T-cell (primary cell): ENCODE results near the gene PPP1R13L. TPM values are rescaled to one million over a fixed set of nuclear protein-coding genes. Genes with fewer than 3 reads are reported as not detected.

Source experiments
- ATAC-seq, 4 experiments: fragments of 200-7000 bp in 3 of 4; fragments of 150-1000 bp in 1 of 4; cut with Tn5 transposase; replicated peaks in 1 of 4; 1 replicate in 3 of 4; 2 replicates in 1 of 4; pipeline ENCODE4 v1.10.0; 2021; ENCODE audit warnings: moderate library complexity in 3 of 4, mild to moderate bottlenecking in 2 of 4, moderate number of reproducible peaks in 1 of 4
- CTCF ChIA-PET, 2 donors: fragments of 300-600 bp; sonication (Branson Sonifier 250); formaldehyde crosslinking; loops; one replicate each; lab custom pipeline; 2022; ENCODE audit warnings: antibody characterized with exemption in 2 of 2; lab: Charles Lee
- POLR2A ChIA-PET, 2 donors: fragments of 300-600 bp; sonication (Branson Sonifier 250); formaldehyde crosslinking; loops; one replicate each; lab custom pipeline; 2022; ENCODE audit warnings: antibody characterized with exemption in 2 of 2; lab: Charles Lee
- DNase-seq, 35 experiments: peaks; one replicate each; pipeline versions ENCODE4 v3.0.0 to v3.0.0-alpha.2; 2013 to 2023
- H3K27ac ChIP-seq: one replicate; pipeline ENCODE4 v1.5.1; 2013; ENCODE audit warnings: low read length
- H3K27me3 ChIP-seq, 2 experiments: replicated peaks in 1 of 2; 1 replicate in 1 of 2; 2 replicates in 1 of 2; pipeline versions ENCODE4 v1.6.1 to v1.7.0; 2013; ENCODE audit warnings: low read length in 1 of 2, mixed read lengths in 1 of 2; ENCODE audit not compliant: control insufficient read depth in 2 of 2, insufficient read depth in 2 of 2; ENCODE audit errors: extremely low read depth in 1 of 2
- H3K36me3 ChIP-seq, 2 donors: 1 replicate in 1 of 2; 2 replicates in 1 of 2; pipeline versions ENCODE4 v1.6.1 to v1.7.0; 2013; ENCODE audit warnings: low read length in 1 of 2; ENCODE audit not compliant: control insufficient read depth in 2 of 2, insufficient read depth in 1 of 2; ENCODE audit errors: extremely low read depth in 1 of 2
- H3K4me1 ChIP-seq, 2 experiments: 1 replicate in 1 of 2; 2 replicates in 1 of 2; pipeline versions ENCODE4 v1.6.1 to v1.7.0; 2013; ENCODE audit warnings: low read length in 2 of 2, mixed read lengths in 1 of 2; ENCODE audit not compliant: insufficient read depth in 2 of 2, control insufficient read depth in 1 of 2; ENCODE audit errors: extremely low read depth in 1 of 2
- H3K4me3 ChIP-seq, 2 donors: 1 replicate in 1 of 2; 2 replicates in 1 of 2; pipeline versions ENCODE4 v1.5.1 to v1.7.0; 2013; ENCODE audit warnings: mild to moderate bottlenecking in 2 of 2, low read length in 1 of 2, moderate library complexity in 1 of 2; ENCODE audit not compliant: control insufficient read depth in 1 of 2; ENCODE audit errors: extremely low read depth in 1 of 2
- H3K9me3 ChIP-seq: 2 replicates; pipeline ENCODE4 v1.7.0; 2013
- H3K27ac Mint-ChIP-seq, 2 donors: one replicate each; pipeline ENCODE4 v1.8.0; 2020 to 2021; ENCODE audit warnings: mild to moderate bottlenecking in 2 of 2, mixed read lengths in 2 of 2
- H3K27me3 Mint-ChIP-seq, 2 donors: one replicate each; pipeline ENCODE4 v1.8.0; 2021 to 2022; ENCODE audit warnings: mixed read lengths in 2 of 2
- H3K36me3 Mint-ChIP-seq: one replicate; pipeline ENCODE4 v1.8.0; 2021; ENCODE audit warnings: mixed read lengths
- H3K4me1 Mint-ChIP-seq, 3 donors: one replicate each; pipeline ENCODE4 v1.8.0; 2020 to 2022; ENCODE audit warnings: mixed read lengths in 3 of 3, mild to moderate bottlenecking in 1 of 3
- H3K4me3 Mint-ChIP-seq, 3 donors: one replicate each; pipeline ENCODE4 v1.8.0; 2020 to 2022; ENCODE audit warnings: mild to moderate bottlenecking in 3 of 3, mixed read lengths in 3 of 3, moderate library complexity in 3 of 3
- H3K9me3 Mint-ChIP-seq, 3 donors: one replicate each; pipeline ENCODE4 v1.8.0; 2020 to 2022; ENCODE audit warnings: mixed read lengths in 3 of 3
- WGBS: methylation state at CpG from one replicate; pipeline ENCODE4 v1.1.5; 2013; ENCODE audit warnings: missing lambda C conversion rate; ENCODE audit not compliant: insufficient coverage; 5-methylcytosine and 5-hydroxymethylcytosine counted together
- total RNA-seq, 35 experiments: library from RNA in 6 of 35; stranded (reverse) in 6 of 35; fragments of 120-200 nt in 1 of 35; gene quantifications; one replicate each; pipeline versions ENCODE4 v1.2.1 to v1.2.4 and lab custom pipeline; 2013 to 2026

The PPP1R13L gene
- total RNA-seq, 5 donors from 2014 or later (not counting 1 experiment from before 2014, with no cell fraction given) = 7.9 to 15.7 (median 12.5) TPM

- no peak overlapping the region for H3K27ac Mint-ChIP-seq
- H3K27me3 ChIP-seq = no peaks in the 10 kb centered on the region
Observed at GRCh38 chr19:45362291-45362690, 42.6 kb downstream of the PPP1R13L start.

GRCh38 chr19:45361608-45362007, 43.3 kb downstream of the PPP1R13L start:
- DNase-seq = no peak
- WGBS = 95% methylated on average over 14 of the region's 14 CpGs
- ATAC-seq = no peak
- H3K4me1 Mint-ChIP-seq = no peaks in the 10 kb centered on the region
- Histone ChIP-seq H3K4me1 (no peaks in the 10 kb centered on the region), H3K27me3 (no peaks in the 10 kb centered on the region), H3K4me3 (no peak overlapping the region), H3K9me3 (no peaks in the 10 kb centered on the region), H3K27ac (no peak overlapping the region), H3K36me3 (peaks cover 17 to 26% of the 10 kb centered on the region in 2 donors)
- H3K4me3 Mint-ChIP-seq = no peak overlapping the region
- ChIA-PET CTCF (no interaction called here), POLR2A (no interaction called here)
- H3K36me3 Mint-ChIP-seq = peaks cover 25% of the 10 kb centered on the region
- H3K27ac Mint-ChIP-seq = no peak overlapping the region
- no peaks in the 10 kb centered on the region for H3K9me3 Mint-ChIP-seq
- no peaks in the 10 kb centered on the region for H3K27me3 Mint-ChIP-seq

More at GRCh38 chr19:45362291-45362690, 42.6 kb downstream of the PPP1R13L start:
- Histone ChIP-seq H3K4me1 (no peaks in the 10 kb centered on the region), H3K4me3 (no peak overlapping the region), H3K27ac (no peak overlapping the region), H3K36me3 (peaks cover 17 to 26% of the 10 kb centered on the region in 2 donors), H3K9me3 (no peaks in the 10 kb centered on the region)
- ChIA-PET CTCF (no interaction called here), POLR2A (no interaction called here)
- Mint-ChIP-seq H3K4me1 (no peaks in the 10 kb centered on the region), H3K27me3 (no peaks in the 10 kb centered on the region), H3K36me3 (peaks cover 22% of the 10 kb centered on the region), H3K9me3 (no peaks in the 10 kb centered on the region), H3K4me3 (no peak overlapping the region)
- DNase-seq (no peak), ATAC-seq (no peak)
- WGBS = 87% methylated on average over 12 of the region's 16 CpGs

DNA sequence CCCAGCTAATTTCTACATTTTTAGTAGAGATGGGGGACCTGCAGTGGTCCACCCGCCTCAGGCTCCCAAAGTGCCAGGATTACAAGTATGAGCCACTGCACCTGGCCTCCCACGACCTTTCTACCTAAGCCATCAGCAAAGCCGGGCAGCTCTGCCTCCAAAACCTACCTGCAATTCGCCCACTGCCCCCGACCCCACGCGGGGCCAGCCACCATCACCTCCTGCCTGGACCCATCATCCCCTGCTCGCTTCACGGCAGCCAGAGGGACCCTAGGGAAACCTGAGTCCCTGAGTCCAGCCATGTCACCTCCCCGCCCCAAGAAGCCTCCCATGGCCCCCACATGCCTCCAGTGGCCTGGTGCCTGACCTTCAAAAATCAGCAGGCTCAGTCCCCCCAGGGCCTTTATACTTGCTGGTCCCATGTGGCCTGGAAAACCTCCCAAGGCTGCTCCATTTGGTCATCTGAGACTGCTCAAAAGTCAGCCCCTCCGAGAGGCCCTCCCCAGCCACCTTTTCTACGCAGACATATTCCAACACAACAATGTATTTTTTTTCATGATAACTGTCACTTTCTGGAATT, 46.6 kb downstream of the PPP1R13L start:
- H3K4me1 Mint-ChIP-seq = no peaks in the 10 kb centered on the region
- no peak overlapping the region for H3K27ac ChIP-seq
- 95% methylated on average over 10 of the region's 12 CpGs for WGBS
- ChIA-PET CTCF (no interaction called here), POLR2A (interaction anchor here in 1 of 2 donors (0.6 kb wide), 1 partner anchor 279 kb away, joined by 8 read pairs; no protein-coding TSS in a partner anchor)
- no peaks in the 10 kb centered on the region for H3K27me3 ChIP-seq
- H3K36me3 ChIP-seq = peaks cover 16 to 21% of the 10 kb centered on the region in 2 donors
- H3K27me3 Mint-ChIP-seq = no peaks in the 10 kb centered on the region
- peaks cover 36% of the 10 kb centered on the region for H3K36me3 Mint-ChIP-seq
- ATAC-seq (no peak), DNase-seq (no peak)
- no peak overlapping the region for H3K27ac Mint-ChIP-seq
- H3K4me1 ChIP-seq = peaks cover 0 to 4% of the 10 kb centered on the region in 2 experiments
- H3K9me3 ChIP-seq = no peaks in the 10 kb centered on the region
- no peak overlapping the region for H3K4me3 ChIP-seq
- no peaks in the 10 kb centered on the region for H3K9me3 Mint-ChIP-seq
- no peak overlapping the region for H3K4me3 Mint-ChIP-seq

DNA sequence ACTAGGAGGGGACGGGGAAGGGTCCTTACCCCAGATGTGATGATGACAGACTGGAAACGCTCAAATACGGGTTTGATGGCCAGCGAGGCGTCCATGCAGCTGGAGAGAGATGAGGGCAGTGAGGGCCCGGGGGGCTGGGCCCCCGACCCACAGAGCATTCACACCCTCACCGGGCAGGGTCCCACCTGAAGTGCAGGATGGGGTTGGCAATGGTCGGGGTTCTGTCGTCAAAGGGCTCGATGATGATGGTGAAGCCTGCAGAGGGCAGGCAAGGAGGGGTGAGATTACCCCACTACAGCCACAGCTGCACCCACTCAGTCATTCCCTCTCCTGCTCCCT, 47.5 kb downstream of the PPP1R13L start:
- ATAC-seq = no peak
- H3K4me1 ChIP-seq = peaks cover 0 to 4% of the 10 kb centered on the region in 2 experiments
- no peaks in the 10 kb centered on the region for H3K27me3 Mint-ChIP-seq
- H3K27ac Mint-ChIP-seq = no peak overlapping the region
- peaks cover 38% of the 10 kb centered on the region for H3K36me3 Mint-ChIP-seq
- H3K36me3 ChIP-seq = peaks cover 10 to 22% of the 10 kb centered on the region in 2 donors
- no peaks in the 10 kb centered on the region for H3K4me1 Mint-ChIP-seq
- DNase-seq = no peak
- CTCF ChIA-PET = no interaction called here
- no peak overlapping the region for H3K4me3 ChIP-seq
- H3K27me3 ChIP-seq = no peaks in the 10 kb centered on the region
- 100% methylated on average over 7 of the region's 11 CpGs for WGBS
- H3K27ac ChIP-seq = no peak overlapping the region
- H3K9me3 ChIP-seq = no peaks in the 10 kb centered on the region
- POLR2A ChIA-PET = no interaction called here
- no peak overlapping the region for H3K4me3 Mint-ChIP-seq
- H3K9me3 Mint-ChIP-seq = no peaks in the 10 kb centered on the region

DNA sequence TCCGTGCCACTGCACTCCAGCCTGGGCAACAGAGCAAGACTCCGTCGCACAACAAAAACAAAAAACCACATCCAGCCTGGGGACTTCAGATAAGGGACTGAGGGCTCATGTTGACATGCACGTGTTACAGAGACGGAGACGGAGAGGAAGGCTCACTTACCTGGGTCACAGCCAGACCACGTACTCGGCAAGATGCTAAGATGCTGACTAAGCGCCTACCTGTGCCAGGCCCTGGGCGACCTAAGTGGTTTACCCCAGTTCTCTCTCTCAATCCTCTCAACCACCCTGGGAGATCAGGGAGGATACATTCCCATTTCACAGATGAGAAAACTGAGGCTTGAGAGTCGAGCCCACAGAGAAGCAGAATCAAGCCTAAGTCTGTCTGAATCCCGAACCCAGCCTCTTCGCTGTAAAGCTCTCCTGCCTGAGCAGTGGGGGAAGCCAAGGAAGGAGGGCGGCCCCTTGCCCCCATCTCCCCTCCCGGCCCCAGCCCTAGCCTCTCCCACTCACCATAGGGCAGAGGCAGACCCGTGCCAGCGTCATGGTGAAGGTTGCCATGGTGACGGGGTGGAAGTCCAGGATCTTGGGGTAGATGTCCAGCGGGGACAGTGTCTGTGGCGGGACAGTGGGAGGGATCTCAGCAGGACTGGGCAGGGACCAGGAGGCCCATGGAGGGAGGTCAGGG, 48.0 kb downstream of the PPP1R13L start:
- 87% methylated on average over 10 of the region's 20 CpGs for WGBS
- Histone ChIP-seq H3K27ac (no peak overlapping the region), H3K9me3 (no peaks in the 10 kb centered on the region), H3K4me3 (no peak overlapping the region), H3K4me1 (peaks cover 0 to 4% of the 10 kb centered on the region in 2 experiments), H3K36me3 (peaks cover 10 to 19% of the 10 kb centered on the region in 2 donors), H3K27me3 (no peaks in the 10 kb centered on the region)
- DNase-seq (no peak), ATAC-seq (no peak)
- H3K9me3 Mint-ChIP-seq = no peaks in the 10 kb centered on the region
- H3K4me3 Mint-ChIP-seq = no peak overlapping the region
- H3K4me1 Mint-ChIP-seq = no peaks in the 10 kb centered on the region
- H3K36me3 Mint-ChIP-seq = peaks cover 38% of the 10 kb centered on the region
- ChIA-PET CTCF (no interaction called here), POLR2A (no interaction called here)
- no peak overlapping the region for H3K27ac Mint-ChIP-seq
- H3K27me3 Mint-ChIP-seq = no peaks in the 10 kb centered on the region

DNA sequence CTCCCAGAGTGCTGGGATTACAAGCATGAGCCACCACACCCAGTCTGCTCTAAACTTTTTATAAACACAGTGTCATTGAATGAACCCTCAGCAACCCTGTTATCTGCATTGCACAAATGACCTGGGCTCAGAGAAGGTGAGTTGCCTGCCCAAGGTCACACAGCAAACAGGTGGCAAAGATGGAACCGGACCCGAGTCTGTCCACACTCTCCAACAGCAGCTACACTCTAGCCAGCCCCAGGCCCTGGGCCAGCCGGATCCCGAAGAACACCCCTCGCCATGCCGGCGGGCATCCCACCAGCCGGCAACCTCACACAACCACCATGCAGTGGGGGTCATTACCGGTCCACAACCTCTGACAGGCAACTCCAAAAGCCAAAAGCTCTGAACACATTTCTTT, 49.0 kb downstream of the PPP1R13L start:
- 97% methylated on average over 9 of the region's 9 CpGs for whole genome bisulfite sequencing
- Histone ChIP-seq H3K27ac (no peak overlapping the region), H3K27me3 (no peaks in the 10 kb centered on the region), H3K9me3 (no peaks in the 10 kb centered on the region), H3K4me1 (peaks cover 0 to 4% of the 10 kb centered on the region in 2 experiments), H3K36me3 (peaks cover 6 to 22% of the 10 kb centered on the region in 2 donors), H3K4me3 (no peak overlapping the region)
- POLR2A ChIA-PET = no interaction called here
- Mint-ChIP-seq H3K4me3 (no peak overlapping the region), H3K9me3 (no peaks in the 10 kb centered on the region), H3K27ac (no peak overlapping the region), H3K36me3 (peaks cover 31% of the 10 kb centered on the region), H3K27me3 (no peaks in the 10 kb centered on the region), H3K4me1 (no peaks in the 10 kb centered on the region)
- DNase-seq (no peak), ATAC-seq (no peak)
- CTCF ChIA-PET = no interaction called here
